Fibroblast of pulmonary artery (primary cell): ENCODE data around the gene GPC5.
A peak's percentile ranks its signal among the peaks of the same experiment; 100 is the strongest.

Experiments
- DNase-seq: peaks from one replicate; pipeline ENCODE4 v3.0.0-alpha.2; 2010; ENCODE audit warnings: low read depth
- H3K4me3 ChIP-seq: replicated peaks from 2 replicates; pipeline ENCODE4 v1.5.1; 2011; ENCODE audit warnings: low read depth, mild to moderate bottlenecking, control low read depth, low read length, moderate library complexity
- CTCF ChIP-seq: IDR thresholded peaks from 2 replicates; pipeline ENCODE4 v1.5.1; 2011; ENCODE audit warnings: mild to moderate bottlenecking, control low read depth, low read length, inconsistent platforms; ENCODE audit errors: missing control alignments

Gene GPC5

GRCh38 chr13:92626274-92626673 lies 1227.9 kb downstream of the GPC5 start:
- no peak overlapping the region for H3K4me3 ChIP-seq
- DNase-seq = no peak
- TF ChIP-seq CTCF = no peak

DNA sequence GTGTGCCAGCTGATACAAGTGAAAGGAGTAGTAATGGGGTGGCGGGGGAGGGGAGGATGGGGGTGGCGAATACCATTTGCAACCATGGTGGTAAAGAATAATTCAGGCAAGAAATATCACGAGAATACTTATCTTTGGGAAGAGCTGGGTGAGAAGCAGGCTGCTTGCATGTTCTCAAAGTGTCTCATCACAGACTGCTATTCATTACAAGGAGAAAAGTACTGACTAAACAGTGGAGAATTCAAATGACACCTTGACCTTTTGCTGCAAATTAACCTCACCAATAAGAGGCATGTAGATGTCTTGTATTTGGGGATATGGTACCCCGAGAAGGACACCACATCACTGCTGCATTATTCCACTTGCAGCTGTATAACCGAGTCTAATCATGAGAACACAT lies 1242.5 kb downstream of the GPC5 start:
- no peak overlapping the region for H3K4me3 ChIP-seq
- DNase-seq = no peak
- TF ChIP-seq CTCF = no peak

DNA sequence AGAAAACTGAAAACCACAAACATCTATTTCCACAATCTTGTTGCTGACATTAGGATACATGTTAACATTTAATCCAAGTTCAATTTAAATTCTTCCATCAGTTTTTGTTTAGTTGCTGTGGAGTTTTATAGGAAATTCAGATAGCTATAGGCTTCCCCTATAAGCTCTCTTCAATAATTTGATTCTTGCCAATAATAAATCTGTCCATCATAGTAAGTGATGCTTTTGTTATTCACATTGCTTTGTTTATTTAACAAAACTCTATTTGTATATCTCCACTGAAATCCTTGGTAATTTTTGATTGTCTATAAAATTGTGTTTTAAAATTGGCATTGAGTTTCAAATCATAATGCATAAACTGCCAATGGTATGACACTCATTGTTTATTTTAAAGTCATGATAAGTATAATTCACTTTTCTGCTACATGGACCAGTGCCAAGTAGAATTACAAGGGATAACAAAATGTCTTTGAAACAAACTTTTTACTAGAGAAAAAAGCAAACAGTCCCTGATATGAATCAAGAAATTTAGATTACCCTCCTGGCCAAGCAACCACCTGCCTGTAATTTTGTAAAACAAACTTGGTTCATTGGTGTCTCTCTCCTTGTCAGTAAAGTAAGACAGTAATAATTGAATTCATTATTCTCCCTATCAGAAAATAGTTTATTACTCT lies 1250.9 kb downstream of the GPC5 start:
- no peak for DNase-seq
- no peak overlapping the region for H3K4me3 ChIP-seq
- TF ChIP-seq CTCF = no peak

GRCh38 chr13:92656103-92656502 lies 1257.7 kb downstream of the GPC5 start:
- H3K4me3 ChIP-seq = no peak overlapping the region
- no peak for DNase-seq
- TF ChIP-seq CTCF = no peak

- TF ChIP-seq CTCF = no peak
- H3K4me3 ChIP-seq = no peak overlapping the region
- DNase-seq = no peak
Measured at GRCh38 chr13:92656648-92657047, 1258.2 kb downstream of the GPC5 start.

DNA sequence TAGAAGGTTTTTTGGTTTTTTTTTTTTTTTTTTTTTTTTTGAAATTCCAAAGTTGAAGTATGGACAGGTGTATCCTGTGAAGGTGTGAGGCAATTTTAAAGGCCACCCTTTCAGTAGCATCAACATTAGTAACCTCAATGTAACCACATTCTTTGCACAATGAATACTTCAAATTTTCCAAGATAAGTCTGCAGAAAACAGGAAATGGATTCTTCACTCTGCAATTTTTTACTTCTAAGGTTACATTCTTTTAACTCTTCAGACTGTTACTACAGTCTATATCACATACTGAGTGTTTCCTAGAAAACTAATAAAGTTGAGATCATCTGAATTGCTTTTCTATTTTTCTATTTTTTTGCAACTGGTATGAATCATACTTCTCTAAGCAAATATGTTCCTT lies 1259.1 kb downstream of the GPC5 start:
- no peak overlapping the region for H3K4me3 ChIP-seq
- TF ChIP-seq CTCF = no peak
- peak; percentile 66 for DNase-seq

GRCh38 chr13:92658293-92658692 lies 1259.9 kb downstream of the GPC5 start:
- DNase-seq = no peak
- TF ChIP-seq CTCF = no peak
- H3K4me3 ChIP-seq = no peak overlapping the region
